Mesothelial cell of epicardium (in vitro differentiated cells): ENCODE results near the gene TRIO. TPM values are rescaled to one million over a fixed set of nuclear protein-coding genes. Genes with fewer than 3 reads are reported as not detected.

Source experiments
- DNase-seq, 2 experiments: peaks; one replicate each; pipeline ENCODE4 v3.0.0; 2021; ENCODE audit warnings: low spot score in 2 of 2; ENCODE audit not compliant: unreplicated experiment in 2 of 2
- H3K27ac Mint-ChIP-seq: 2 replicates; pipeline ENCODE4 v1.8.0; 2021; ENCODE audit warnings: mixed read lengths
- H3K27me3 Mint-ChIP-seq: 2 replicates; pipeline ENCODE4 v1.8.0; 2021; ENCODE audit warnings: low read depth, mixed read lengths
- H3K36me3 Mint-ChIP-seq: 2 replicates; pipeline ENCODE4 v1.8.0; 2021; ENCODE audit warnings: mixed read lengths
- H3K4me1 Mint-ChIP-seq: 2 replicates; pipeline ENCODE4 v1.8.0; 2021; ENCODE audit warnings: mixed read lengths
- H3K4me3 Mint-ChIP-seq: 2 replicates; pipeline ENCODE4 v1.8.0; 2021; ENCODE audit warnings: mild to moderate bottlenecking, moderate library complexity, mixed read lengths
- H3K9me3 Mint-ChIP-seq: 2 replicates; pipeline ENCODE4 v1.8.0; 2021; ENCODE audit warnings: mixed read lengths
- CTCF ChIP-seq: fragments of 200-600 bp; sonication (generic); IDR thresholded peaks from one replicate; pipeline ENCODE4 v1.5.0; 2021; ENCODE audit warnings: antibody characterized with exemption; ENCODE audit not compliant: unreplicated experiment
- total RNA-seq: library from RNA; stranded (reverse); gene quantifications from 3 replicates; pipeline ENCODE4 v1.2.1, GENCODE V29; 2021

Gene TRIO
- total RNA-seq, 1 donor from 2014 or later: 209 TPM

- H3K27me3 Mint-ChIP-seq: no peaks in the 10 kb centered on the region
- H3K4me3 Mint-ChIP-seq: no peak overlapping the region
- TF ChIP-seq CTCF: no peak
- no peak overlapping the region for H3K27ac Mint-ChIP-seq
- no peak for DNase-seq
- H3K4me1 Mint-ChIP-seq: peaks cover 10% of the 10 kb centered on the region
- H3K9me3 Mint-ChIP-seq: no peaks in the 10 kb centered on the region
- H3K36me3 Mint-ChIP-seq: no peaks in the 10 kb centered on the region
Observed at GRCh38 chr5:14226554-14226953, 83.4 kb downstream of the TRIO start.

- H3K27ac Mint-ChIP-seq: no peak overlapping the region
- DNase-seq: no peak
- no peaks in the 10 kb centered on the region for H3K9me3 Mint-ChIP-seq
- H3K27me3 Mint-ChIP-seq: no peaks in the 10 kb centered on the region
- no peak for TF ChIP-seq CTCF
- no peaks in the 10 kb centered on the region for H3K36me3 Mint-ChIP-seq
- peaks cover 13% of the 10 kb centered on the region for H3K4me1 Mint-ChIP-seq
- no peak overlapping the region for H3K4me3 Mint-ChIP-seq
Observed at GRCh38 chr5:14226992-14227391, 83.8 kb downstream of the TRIO start.

- TF ChIP-seq CTCF: no peak
- H3K4me1 Mint-ChIP-seq: peaks cover 13% of the 10 kb centered on the region
- H3K27me3 Mint-ChIP-seq: no peaks in the 10 kb centered on the region
- no peak for DNase-seq
- no peaks in the 10 kb centered on the region for H3K9me3 Mint-ChIP-seq
- H3K27ac Mint-ChIP-seq: no peak overlapping the region
- no peaks in the 10 kb centered on the region for H3K36me3 Mint-ChIP-seq
- no peak overlapping the region for H3K4me3 Mint-ChIP-seq
Observed at GRCh38 chr5:14227513-14227912, 84.4 kb downstream of the TRIO start.

GRCh38 chr5:14228219-14228618 lies 85.1 kb downstream of the TRIO start:
- no peak overlapping the region for H3K27ac Mint-ChIP-seq
- H3K27me3 Mint-ChIP-seq: no peaks in the 10 kb centered on the region
- DNase-seq: no peak
- no peaks in the 10 kb centered on the region for H3K9me3 Mint-ChIP-seq
- H3K4me3 Mint-ChIP-seq: no peak overlapping the region
- H3K4me1 Mint-ChIP-seq: peaks cover 13% of the 10 kb centered on the region
- no peak for TF ChIP-seq CTCF
- no peaks in the 10 kb centered on the region for H3K36me3 Mint-ChIP-seq

GRCh38 chr5:14229181-14229580 lies 86.0 kb downstream of the TRIO start:
- no peaks in the 10 kb centered on the region for H3K9me3 Mint-ChIP-seq
- peaks cover 15% of the 10 kb centered on the region for H3K4me1 Mint-ChIP-seq
- H3K27ac Mint-ChIP-seq: no peak overlapping the region
- no peak for DNase-seq
- H3K27me3 Mint-ChIP-seq: no peaks in the 10 kb centered on the region
- no peak for TF ChIP-seq CTCF
- H3K4me3 Mint-ChIP-seq: no peak overlapping the region
- no peaks in the 10 kb centered on the region for H3K36me3 Mint-ChIP-seq

- Mint-ChIP-seq H3K27ac (no peak overlapping the region), H3K4me3 (no peak overlapping the region), H3K4me1 (peaks cover 17% of the 10 kb centered on the region), H3K27me3 (no peaks in the 10 kb centered on the region), H3K36me3 (no peaks in the 10 kb centered on the region), H3K9me3 (no peaks in the 10 kb centered on the region)
- no peak for TF ChIP-seq CTCF
- DNase-seq: no peak
Observed at GRCh38 chr5:14229734-14230133, 86.6 kb downstream of the TRIO start.
